H1 (cell line): ENCODE measurements around the gene UMOD. TPM values are rescaled to one million over a fixed set of nuclear protein-coding genes. Genes with fewer than 3 reads are reported as not detected.

Source experiments
- BACH1 ChIP-seq: IDR thresholded peaks from 2 replicates; pipeline ENCODE4 v1.6.1; 2012; ENCODE audit warnings: low read length, improper control_type of control experiment
- CBX8 ChIP-seq: fragments of 300-800, 300-1000 bp; sonication (generic); IDR thresholded peaks from 2 replicates; pipeline ENCODE4 v1.7.1; 2016; ENCODE audit warnings: low read depth, low read length, borderline replicate concordance
- CHD1 ChIP-seq: IDR thresholded peaks from 2 replicates; pipeline ENCODE4 v1.6.1; 2012; ENCODE audit warnings: low read depth, low read length, improper control_type of control experiment
- EZH2 ChIP-seq: fragments of 200-600 bp; sonication (generic); IDR thresholded peaks from 2 replicates; pipeline ENCODE4 v1.7.1; 2012; ENCODE audit warnings: low read depth, mild to moderate bottlenecking, moderate library complexity, low read length, inconsistent platforms; ENCODE audit not compliant: severe bottlenecking
- FOSL1 ChIP-seq: IDR thresholded peaks from 2 replicates; pipeline ENCODE4 v1.6.1; 2011; ENCODE audit warnings: mild to moderate bottlenecking, low read depth, low read length, moderate library complexity; ENCODE audit not compliant: insufficient read depth
- JUND ChIP-seq: IDR thresholded peaks from 2 replicates; pipeline ENCODE4 v1.6.1; 2011; ENCODE audit warnings: mild to moderate bottlenecking, improper control_type of control experiment, low read length
- SRF ChIP-seq: IDR thresholded peaks from 2 replicates; pipeline ENCODE4 v1.6.1; 2011; ENCODE audit warnings: mild to moderate bottlenecking, low read depth, low read length, moderate library complexity
- ZNF274 ChIP-seq: IDR thresholded peaks from 2 replicates; pipeline ENCODE4 v1.7.0; 2012; ENCODE audit warnings: low read length, borderline replicate concordance; ENCODE audit errors: extremely low read depth
- polyA plus RNA-seq, 7 experiments: library from polyadenylated mRNA; depleted of rRNA in 3 of 7; stranded (reverse) in 5 of 7; unstranded in 2 of 7; fragments of >200 nt in 5 of 7; fragments of 200-250 nt in 2 of 7; gene quantifications; 1 replicate in 5 of 7; 2 replicates in 1 of 7; 4 replicates in 1 of 7; pipeline versions ENCODE4 v1.2.1 to v1.2.3, GENCODE V29; 2011 to 2013; ENCODE audit warnings: missing spikeins in 2 of 7, mixed read lengths in 2 of 7
- total RNA-seq: library from RNA; stranded (reverse); fragmentation: NEBNext Ultra II Directional; extraction: Animal tissue kit (Norgen Biotek cat#: 25700); gene quantifications from 2 replicates; pipeline ENCODE4 v1.2.1, GENCODE V29; 2021
- TF ChIP-seq, protein P1 (sequence below): fragments of 300-600 bp; sonication (generic); IDR thresholded peaks from 2 replicates; pipeline ENCODE4 v1.7.1; 2012; ENCODE audit warnings: low read length, moderate library complexity, mild to moderate bottlenecking, inconsistent platforms; ENCODE audit not compliant: insufficient replicate concordance
- TF ChIP-seq, protein P2 (sequence below): IDR thresholded peaks from 2 replicates; pipeline ENCODE4 v1.6.1; 2012; ENCODE audit warnings: low read length, inconsistent platforms

UMOD gene
- total and polyA plus RNA-seq, 2 of the 8 experiments (the other 6 are each of a cell fraction or from before 2014, with no cell fraction given), result not detected

DNA sequence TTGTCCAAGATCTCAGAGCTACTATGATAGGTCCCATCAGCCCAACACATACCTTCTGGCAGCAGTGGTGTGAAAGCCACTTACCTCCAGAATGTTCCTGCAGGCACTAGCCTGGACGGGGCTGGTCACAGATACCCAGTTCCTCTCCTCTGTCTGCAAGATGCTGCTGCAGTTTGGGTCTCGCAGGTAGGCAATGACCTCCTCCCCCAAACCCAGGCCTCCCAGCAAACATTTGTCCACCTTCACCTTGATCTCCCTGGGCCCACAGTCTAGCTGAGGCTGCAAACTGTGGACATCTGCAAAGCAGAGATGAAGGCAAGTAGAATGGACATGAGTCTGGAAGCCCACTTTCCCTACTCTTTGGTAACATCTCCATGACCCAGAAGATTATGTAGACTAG, 32.3 kb downstream of the UMOD start (continued):
- TF ChIP-seq, protein P1, sequence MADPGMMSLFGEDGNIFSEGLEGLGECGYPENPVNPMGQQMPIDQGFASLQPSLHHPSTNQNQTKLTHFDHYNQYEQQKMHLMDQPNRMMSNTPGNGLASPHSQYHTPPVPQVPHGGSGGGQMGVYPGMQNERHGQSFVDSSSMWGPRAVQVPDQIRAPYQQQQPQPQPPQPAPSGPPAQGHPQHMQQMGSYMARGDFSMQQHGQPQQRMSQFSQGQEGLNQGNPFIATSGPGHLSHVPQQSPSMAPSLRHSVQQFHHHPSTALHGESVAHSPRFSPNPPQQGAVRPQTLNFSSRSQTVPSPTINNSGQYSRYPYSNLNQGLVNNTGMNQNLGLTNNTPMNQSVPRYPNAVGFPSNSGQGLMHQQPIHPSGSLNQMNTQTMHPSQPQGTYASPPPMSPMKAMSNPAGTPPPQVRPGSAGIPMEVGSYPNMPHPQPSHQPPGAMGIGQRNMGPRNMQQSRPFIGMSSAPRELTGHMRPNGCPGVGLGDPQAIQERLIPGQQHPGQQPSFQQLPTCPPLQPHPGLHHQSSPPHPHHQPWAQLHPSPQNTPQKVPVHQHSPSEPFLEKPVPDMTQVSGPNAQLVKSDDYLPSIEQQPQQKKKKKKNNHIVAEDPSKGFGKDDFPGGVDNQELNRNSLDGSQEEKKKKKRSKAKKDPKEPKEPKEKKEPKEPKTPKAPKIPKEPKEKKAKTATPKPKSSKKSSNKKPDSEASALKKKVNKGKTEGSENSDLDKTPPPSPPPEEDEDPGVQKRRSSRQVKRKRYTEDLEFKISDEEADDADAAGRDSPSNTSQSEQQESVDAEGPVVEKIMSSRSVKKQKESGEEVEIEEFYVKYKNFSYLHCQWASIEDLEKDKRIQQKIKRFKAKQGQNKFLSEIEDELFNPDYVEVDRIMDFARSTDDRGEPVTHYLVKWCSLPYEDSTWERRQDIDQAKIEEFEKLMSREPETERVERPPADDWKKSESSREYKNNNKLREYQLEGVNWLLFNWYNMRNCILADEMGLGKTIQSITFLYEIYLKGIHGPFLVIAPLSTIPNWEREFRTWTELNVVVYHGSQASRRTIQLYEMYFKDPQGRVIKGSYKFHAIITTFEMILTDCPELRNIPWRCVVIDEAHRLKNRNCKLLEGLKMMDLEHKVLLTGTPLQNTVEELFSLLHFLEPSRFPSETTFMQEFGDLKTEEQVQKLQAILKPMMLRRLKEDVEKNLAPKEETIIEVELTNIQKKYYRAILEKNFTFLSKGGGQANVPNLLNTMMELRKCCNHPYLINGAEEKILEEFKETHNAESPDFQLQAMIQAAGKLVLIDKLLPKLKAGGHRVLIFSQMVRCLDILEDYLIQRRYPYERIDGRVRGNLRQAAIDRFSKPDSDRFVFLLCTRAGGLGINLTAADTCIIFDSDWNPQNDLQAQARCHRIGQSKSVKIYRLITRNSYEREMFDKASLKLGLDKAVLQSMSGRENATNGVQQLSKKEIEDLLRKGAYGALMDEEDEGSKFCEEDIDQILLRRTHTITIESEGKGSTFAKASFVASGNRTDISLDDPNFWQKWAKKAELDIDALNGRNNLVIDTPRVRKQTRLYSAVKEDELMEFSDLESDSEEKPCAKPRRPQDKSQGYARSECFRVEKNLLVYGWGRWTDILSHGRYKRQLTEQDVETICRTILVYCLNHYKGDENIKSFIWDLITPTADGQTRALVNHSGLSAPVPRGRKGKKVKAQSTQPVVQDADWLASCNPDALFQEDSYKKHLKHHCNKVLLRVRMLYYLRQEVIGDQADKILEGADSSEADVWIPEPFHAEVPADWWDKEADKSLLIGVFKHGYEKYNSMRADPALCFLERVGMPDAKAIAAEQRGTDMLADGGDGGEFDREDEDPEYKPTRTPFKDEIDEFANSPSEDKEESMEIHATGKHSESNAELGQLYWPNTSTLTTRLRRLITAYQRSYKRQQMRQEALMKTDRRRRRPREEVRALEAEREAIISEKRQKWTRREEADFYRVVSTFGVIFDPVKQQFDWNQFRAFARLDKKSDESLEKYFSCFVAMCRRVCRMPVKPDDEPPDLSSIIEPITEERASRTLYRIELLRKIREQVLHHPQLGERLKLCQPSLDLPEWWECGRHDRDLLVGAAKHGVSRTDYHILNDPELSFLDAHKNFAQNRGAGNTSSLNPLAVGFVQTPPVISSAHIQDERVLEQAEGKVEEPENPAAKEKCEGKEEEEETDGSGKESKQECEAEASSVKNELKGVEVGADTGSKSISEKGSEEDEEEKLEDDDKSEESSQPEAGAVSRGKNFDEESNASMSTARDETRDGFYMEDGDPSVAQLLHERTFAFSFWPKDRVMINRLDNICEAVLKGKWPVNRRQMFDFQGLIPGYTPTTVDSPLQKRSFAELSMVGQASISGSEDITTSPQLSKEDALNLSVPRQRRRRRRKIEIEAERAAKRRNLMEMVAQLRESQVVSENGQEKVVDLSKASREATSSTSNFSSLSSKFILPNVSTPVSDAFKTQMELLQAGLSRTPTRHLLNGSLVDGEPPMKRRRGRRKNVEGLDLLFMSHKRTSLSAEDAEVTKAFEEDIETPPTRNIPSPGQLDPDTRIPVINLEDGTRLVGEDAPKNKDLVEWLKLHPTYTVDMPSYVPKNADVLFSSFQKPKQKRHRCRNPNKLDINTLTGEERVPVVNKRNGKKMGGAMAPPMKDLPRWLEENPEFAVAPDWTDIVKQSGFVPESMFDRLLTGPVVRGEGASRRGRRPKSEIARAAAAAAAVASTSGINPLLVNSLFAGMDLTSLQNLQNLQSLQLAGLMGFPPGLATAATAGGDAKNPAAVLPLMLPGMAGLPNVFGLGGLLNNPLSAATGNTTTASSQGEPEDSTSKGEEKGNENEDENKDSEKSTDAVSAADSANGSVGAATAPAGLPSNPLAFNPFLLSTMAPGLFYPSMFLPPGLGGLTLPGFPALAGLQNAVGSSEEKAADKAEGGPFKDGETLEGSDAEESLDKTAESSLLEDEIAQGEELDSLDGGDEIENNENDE, result no peak
- TF ChIP-seq SRF, result no peak
- no peak for TF ChIP-seq CBX8
- no peak for TF ChIP-seq ZNF274
- TF ChIP-seq, protein P2, sequence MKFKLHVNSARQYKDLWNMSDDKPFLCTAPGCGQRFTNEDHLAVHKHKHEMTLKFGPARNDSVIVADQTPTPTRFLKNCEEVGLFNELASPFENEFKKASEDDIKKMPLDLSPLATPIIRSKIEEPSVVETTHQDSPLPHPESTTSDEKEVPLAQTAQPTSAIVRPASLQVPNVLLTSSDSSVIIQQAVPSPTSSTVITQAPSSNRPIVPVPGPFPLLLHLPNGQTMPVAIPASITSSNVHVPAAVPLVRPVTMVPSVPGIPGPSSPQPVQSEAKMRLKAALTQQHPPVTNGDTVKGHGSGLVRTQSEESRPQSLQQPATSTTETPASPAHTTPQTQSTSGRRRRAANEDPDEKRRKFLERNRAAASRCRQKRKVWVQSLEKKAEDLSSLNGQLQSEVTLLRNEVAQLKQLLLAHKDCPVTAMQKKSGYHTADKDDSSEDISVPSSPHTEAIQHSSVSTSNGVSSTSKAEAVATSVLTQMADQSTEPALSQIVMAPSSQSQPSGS, result no peak
- no peak for TF ChIP-seq CHD1
- TF ChIP-seq EZH2, result no peak
- TF ChIP-seq FOSL1, result no peak
- TF ChIP-seq JUND, result no peak
- no peak for TF ChIP-seq BACH1
